ENCODE measurements around the gene BCAS1. TPM values are rescaled to one million over a fixed set of nuclear protein-coding genes. Genes with fewer than 3 reads are reported as not detected.

The BCAS1 gene
- total RNA-seq, 1 donor from 2014 or later = not detected

DNA sequence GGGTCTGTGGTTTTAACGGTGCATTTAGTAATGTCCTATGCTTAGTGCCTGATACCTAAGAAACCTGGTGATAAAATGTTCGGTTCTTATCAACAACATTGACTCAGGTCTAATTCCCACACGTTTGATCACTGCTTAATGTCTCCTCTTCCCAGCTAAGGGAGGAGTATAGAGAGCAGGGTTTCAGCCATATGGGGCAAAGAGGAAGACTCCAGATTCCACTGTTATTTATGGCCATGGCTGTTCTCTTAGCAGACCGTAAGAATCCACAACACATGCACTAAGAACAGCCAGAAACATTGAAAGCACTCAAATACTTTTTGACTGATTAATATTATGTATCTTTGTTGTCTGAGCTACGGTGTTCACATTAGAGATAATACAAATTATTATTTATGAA lies 112.1 kb downstream of the BCAS1 start:
- TF ChIP-seq, protein P1, sequence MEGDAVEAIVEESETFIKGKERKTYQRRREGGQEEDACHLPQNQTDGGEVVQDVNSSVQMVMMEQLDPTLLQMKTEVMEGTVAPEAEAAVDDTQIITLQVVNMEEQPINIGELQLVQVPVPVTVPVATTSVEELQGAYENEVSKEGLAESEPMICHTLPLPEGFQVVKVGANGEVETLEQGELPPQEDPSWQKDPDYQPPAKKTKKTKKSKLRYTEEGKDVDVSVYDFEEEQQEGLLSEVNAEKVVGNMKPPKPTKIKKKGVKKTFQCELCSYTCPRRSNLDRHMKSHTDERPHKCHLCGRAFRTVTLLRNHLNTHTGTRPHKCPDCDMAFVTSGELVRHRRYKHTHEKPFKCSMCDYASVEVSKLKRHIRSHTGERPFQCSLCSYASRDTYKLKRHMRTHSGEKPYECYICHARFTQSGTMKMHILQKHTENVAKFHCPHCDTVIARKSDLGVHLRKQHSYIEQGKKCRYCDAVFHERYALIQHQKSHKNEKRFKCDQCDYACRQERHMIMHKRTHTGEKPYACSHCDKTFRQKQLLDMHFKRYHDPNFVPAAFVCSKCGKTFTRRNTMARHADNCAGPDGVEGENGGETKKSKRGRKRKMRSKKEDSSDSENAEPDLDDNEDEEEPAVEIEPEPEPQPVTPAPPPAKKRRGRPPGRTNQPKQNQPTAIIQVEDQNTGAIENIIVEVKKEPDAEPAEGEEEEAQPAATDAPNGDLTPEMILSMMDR (IDR thresholded peaks at IDR 0.05) = no peak
- Mint-ChIP-seq H3K27ac (ENCODE audit: unreplicated experiment) (no peak overlapping the region), H3K4me3 (ENCODE audit: unreplicated experiment) (no peak overlapping the region), H3K9me3 (ENCODE audit: unreplicated experiment) (peaks cover 3% of the 10 kb centered on the region), H3K27me3 (ENCODE audit: unreplicated experiment) (peaks cover 51% of the 10 kb centered on the region), H3K36me3 (ENCODE audit: unreplicated experiment) (no peaks in the 10 kb centered on the region), H3K4me1 (ENCODE audit: unreplicated experiment) (peaks cover 11% of the 10 kb centered on the region)
- no peak for DNase-seq (ENCODE audit: extremely low spot score, unreplicated experiment)

DNA sequence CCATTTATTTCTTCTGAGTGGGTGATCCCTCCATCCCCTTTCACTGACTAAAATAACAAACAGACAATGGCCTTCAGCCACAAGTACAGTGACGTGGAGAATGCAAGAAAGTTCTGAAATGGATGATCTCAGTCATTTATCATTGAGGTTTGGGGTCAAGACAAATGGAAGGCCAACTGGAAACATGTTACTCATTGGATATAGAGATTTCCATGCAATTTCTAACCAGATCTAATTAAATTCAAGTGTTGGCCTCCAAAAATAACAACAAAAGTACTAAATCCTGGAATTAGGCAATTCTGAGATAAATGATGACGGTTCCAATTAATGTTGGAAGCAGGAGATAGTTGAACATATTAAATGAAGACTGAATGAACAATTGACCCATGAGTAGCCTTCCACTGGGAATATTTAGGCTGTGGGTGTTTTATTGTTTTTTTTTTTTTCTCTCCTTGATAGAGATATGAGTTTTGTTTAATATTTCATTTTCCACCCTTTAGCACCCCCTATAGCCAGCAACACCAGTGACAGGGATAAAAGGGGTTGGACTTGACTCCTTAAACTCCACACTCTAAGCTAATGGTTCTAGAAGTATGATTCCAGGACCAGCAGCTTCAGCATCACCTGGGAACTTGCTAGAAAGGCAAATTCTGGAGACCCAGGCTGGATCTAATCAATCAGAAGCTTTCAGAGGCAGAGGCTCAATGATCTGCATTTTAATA lies 112.8 kb downstream of the BCAS1 start:
- DNase-seq (ENCODE audit: extremely low spot score, unreplicated experiment) = no peak

DNA sequence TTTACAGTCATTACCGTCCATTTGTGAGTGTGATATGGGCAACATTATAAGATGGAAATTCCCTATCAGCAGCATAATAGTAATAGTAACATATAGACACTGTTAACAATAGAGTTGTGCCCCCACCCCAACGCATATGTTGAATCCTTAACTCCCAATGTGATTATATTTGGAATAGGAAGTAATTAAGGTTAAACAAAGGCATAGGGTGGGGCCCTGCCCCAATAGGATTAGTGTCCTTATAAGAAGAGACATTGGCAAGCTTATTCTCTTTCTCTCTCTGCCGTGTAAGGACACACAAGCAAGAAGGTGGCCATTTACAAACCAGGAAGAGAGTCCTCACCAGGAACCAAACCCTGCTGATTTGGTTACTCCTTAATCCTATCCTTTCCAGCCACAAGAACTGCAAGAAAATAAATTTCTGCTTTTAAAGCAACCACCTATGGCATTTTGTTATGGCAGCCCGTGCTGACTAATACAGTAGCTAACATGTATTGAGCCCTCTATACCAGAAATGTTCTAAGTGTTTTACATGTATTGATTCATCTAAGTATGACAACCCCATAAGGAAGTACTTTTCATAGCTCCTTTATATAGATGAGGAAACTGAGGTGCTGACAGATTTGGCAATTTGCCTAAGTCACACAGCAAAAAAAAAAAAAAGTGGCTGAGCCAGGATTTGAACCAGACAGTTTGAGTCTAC lies 114.2 kb downstream of the BCAS1 start:
- Mint-ChIP-seq H3K27me3 (ENCODE audit: unreplicated experiment) (peaks cover 42% of the 10 kb centered on the region), H3K27ac (ENCODE audit: unreplicated experiment) (no peak overlapping the region), H3K4me3 (ENCODE audit: unreplicated experiment) (no peak overlapping the region), H3K36me3 (ENCODE audit: unreplicated experiment) (no peaks in the 10 kb centered on the region), H3K9me3 (ENCODE audit: unreplicated experiment) (peaks cover 13% of the 10 kb centered on the region), H3K4me1 (ENCODE audit: unreplicated experiment) (peaks cover 11% of the 10 kb centered on the region)
- TF ChIP-seq, protein P1 (IDR thresholded peaks at IDR 0.05) = no peak
- no peak for DNase-seq (ENCODE audit: extremely low spot score, unreplicated experiment)

More for the DNA sequence above, 112.8 kb downstream of the BCAS1 start:
- Mint-ChIP-seq H3K27ac (ENCODE audit: unreplicated experiment) (no peak overlapping the region), H3K27me3 (ENCODE audit: unreplicated experiment) (peaks cover 51% of the 10 kb centered on the region), H3K36me3 (ENCODE audit: unreplicated experiment) (no peaks in the 10 kb centered on the region), H3K4me1 (ENCODE audit: unreplicated experiment) (peaks cover 11% of the 10 kb centered on the region), H3K4me3 (ENCODE audit: unreplicated experiment) (no peak overlapping the region), H3K9me3 (ENCODE audit: unreplicated experiment) (peaks cover 3% of the 10 kb centered on the region)
- TF ChIP-seq, protein P1 (IDR thresholded peaks at IDR 0.05) = peak; percentile 16

DNA sequence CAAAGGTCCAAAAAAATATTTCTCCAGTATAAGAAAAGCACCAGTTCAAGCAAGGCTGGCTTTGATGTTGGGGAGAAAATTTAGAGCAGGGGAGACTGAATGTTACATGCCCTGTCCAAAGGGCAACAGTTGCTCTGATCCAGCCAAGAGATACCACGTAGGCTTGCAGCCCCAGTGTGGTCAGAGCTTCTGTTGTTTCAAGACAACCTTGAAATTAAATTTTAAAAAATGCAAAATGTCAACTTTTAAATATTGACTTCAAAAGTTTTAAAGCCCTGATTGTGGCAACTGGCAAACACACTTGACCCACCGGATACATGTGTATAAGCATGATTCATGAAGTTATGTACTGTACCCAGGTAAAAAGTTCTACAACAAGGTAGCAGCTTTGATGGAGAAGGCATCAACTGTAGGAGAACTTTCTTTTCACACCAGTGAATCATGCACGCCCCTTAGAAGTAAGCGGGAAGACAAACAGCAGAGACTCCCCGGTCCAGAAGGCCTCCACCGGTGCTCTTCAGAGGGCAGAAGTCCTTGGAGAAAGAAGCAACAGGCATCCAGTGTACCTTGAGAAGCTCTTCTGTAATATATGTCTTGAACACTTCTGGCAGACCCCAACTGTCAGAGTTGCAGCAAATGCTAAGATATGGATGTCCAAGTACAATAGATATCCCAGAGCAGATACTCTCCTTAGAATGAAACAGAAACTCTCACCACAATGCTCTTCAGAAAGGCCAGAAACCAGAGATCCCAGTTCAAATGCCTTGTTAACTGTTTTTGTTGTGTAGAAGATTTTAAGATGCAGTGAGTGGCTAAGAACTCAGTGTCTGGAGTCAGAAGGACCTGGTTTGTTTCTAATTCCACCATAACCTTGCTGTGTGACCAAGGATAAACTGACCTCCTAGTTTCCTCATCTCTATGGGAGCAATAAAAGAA lies 115.4 kb downstream of the BCAS1 start:
- Mint-ChIP-seq H3K36me3 (ENCODE audit: unreplicated experiment) (no peaks in the 10 kb centered on the region), H3K4me1 (ENCODE audit: unreplicated experiment) (peaks cover 8% of the 10 kb centered on the region), H3K27me3 (ENCODE audit: unreplicated experiment) (peaks cover 34% of the 10 kb centered on the region), H3K9me3 (ENCODE audit: unreplicated experiment) (peaks cover 13% of the 10 kb centered on the region), H3K4me3 (ENCODE audit: unreplicated experiment) (no peak overlapping the region), H3K27ac (ENCODE audit: unreplicated experiment) (no peak overlapping the region)
- DNase-seq (ENCODE audit: extremely low spot score, unreplicated experiment) = no peak
- TF ChIP-seq, protein P1 (IDR thresholded peaks at IDR 0.05) = no peak

Measured in osteocyte (in vitro differentiated cells).